Activated CD4-positive, alpha-beta T cell treated with anti-CD3 and anti-CD28 coated beads, Interleukin-2, amount 50 U/mL, for 1 hour (primary cell): ENCODE results near the gene S100A13.
"Not testable (repeated sequence)": the region's sequence is repeated elsewhere in the genome, so short reads cannot be mapped to it uniquely, and the experiment has no call there.

Source experiments
- DNase-seq: peaks from one replicate; pipeline ENCODE4 v3.0.0-alpha.2; 2020

S100A13 gene

DNA sequence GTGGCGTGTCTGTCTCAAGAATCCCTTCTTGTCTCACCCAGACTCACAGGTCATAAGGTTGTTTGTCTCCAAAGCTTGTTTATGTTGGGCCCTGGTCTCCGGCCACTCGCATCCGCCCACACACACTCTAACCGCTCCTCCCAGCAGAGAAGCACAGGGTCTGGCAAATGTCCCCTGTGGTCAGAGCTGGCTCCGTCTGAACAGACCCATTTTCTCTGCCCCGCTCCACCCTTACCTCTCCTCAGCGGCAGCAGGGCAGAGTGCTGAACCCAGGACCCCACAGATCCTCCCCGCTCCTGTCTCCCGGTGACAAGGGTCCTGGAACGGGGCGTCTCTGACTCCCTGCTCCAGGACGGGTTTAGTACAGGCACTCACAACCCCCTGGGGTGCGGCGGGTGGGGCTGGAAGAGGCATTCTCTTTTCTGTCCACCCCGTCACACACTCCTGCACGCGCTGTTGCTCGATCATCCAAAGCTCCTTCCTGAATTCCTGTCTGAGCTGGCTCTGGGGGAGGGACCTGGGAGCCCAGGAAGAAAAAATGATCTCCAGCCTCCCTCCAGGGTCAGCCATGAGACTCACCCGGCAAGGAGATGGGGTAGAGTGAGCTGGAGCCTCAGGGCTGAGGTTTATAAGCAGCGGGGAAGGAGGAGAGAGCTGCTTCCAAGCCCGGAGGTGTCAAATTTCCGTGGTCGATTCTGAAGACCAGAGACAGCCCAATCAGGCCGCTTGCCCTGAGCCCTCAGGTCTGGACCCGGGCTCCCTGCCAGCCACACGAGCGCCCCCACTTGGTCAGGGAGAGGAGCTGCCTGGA is at the start of gene S100A13:
S100A13 (minus strand) TSS at position 602 of the 811 bp plus-strand sequence. CDS start 1,033 bp downstream, outside the sequence.
- no peak for DNase-seq

DNA sequence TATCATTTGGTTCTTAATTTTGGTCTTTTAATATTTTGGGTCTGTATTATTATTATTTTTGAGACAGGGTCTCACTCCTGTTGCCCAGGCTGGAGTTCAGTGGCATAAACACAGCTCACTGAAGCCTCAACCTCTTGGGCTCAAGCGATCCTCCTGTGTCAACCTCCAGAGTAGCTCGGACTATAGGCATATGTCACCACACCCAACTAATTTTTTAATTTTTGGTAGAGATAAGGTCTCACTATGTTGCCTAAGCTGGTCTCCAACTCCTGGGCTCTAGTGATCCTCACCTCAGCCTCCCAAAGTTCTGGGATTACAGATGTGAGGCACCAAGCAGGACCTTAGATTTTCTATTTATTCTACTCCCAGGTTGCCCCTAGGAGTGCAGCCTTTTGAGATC is 46.2 kb upstream of the S100A13 start:
- no peak for DNase-seq

DNA sequence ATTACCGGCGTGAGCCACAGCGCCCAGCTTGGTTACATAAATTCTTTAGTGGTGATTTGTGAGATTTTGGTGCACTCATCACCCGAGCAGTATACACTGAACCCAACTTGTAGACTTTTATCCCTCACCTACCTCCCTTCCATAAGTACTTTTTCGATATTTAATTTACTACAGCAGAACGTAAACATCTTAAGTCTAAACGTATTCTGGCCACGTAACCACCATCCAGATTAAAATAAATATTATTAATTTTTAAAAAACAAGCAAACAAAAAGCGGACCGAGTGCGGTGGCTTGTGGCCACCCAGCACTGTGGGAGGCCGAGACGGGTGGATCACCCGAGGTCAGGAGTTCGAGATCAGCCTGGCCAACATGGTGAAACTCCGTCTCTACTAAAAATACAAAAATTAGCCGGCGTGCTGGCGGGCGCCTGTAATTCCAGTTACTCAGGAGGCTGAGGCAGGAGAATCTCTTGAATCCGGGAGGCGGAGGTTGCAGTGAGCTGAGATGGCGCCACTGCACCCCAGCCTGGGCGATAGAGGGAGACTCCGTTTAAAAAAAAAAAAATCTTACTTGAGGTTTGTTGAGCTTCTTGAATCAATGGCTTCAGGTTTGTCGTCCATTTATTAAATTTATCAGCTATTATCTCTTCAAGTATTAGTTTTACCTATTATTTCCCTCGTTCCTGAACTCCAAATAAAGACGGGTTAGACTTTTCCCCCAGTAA is 44.5 kb upstream of the S100A13 start:
- peak; percentile 39 for DNase-seq

DNA sequence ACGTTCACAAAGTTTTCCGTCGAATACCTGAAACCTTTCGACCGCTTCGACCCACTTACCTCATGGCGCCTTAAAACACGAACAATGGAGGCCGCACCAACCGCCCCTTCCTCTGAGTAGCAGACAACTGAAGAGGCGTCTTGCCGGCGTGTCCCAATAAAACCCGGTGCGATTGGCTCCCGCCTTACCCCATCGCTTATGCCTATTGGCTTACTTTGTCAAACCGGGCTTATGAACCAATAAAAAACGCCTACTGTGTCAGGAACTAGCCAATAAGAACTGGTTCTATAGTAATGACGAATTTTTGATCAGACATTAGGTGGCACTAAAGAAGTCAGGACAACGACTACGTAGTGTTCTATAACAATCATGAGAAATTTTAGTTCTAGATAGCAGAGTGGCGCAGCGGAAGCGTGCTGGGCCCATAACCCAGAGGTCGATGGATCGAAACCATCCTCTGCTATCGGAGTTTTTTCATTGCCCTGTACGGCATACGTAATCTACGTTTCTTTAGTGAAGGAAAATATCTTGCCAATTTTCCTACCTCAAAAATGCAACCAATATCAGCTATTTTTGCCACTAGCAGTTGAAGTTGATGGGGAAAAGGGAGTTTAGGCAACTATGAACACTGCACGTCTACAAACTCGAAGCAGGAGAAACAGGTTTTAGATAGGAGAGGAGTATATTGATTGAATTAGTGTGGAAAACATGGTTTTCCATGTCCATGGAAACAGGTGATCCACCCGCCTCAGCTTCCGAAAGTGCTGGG is 43.7 kb upstream of the S100A13 start, which contains the start of gene ILF2:
ILF2 (minus strand) TSS at position 135 of the 769 bp plus-strand sequence; CDS start at position 64, 71 bp downstream.
- DNase-seq = peak; percentile 98

DNA sequence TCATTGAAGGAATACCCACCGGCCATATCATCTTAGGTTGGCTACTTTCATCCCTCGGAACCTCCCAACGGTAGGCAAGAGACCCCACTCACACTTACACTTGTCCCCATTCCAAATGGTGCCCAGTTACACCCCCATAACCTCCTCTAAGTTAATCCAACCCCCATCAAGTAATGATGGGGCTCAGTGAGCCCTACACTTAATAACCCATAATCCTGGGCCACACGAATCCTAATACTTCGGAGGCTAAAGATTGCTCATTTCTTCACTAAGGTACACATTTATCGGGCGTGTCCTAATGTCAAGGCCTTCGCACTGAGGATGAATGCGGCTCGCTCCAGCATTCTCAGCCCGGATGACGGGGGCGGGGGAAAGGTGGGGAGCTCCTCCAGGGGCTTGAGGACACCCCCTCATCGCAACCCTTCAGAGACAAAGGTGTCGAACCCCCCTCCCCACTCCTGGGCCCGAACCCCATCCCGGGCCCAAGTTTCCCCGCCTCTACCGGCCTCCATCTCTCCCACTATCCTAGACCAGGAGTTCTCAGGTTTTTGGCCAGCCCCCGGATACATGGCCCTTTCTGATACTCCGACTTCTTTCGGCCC is 43.1 kb upstream of the S100A13 start:
- DNase-seq = no peak

DNA sequence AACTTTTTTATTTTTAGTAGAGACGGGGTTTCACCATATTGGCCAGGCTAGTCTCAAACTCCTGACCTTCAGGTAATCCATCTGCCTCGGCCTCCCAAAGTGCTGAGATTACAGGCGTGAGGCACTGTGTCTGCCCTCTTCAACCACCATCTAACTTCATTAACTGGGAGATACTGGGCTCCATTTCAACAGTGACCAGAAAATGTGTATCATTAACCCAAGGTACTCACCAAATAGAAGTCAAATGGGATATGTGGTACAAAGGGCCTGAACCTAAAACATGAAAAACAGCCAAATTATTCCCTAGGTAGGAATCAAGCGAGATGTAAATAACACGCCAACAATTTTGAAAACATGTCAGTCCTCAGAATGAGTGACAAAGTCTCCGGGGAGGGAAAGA is 42.3 kb upstream of the S100A13 start:
- DNase-seq = no peak

DNA sequence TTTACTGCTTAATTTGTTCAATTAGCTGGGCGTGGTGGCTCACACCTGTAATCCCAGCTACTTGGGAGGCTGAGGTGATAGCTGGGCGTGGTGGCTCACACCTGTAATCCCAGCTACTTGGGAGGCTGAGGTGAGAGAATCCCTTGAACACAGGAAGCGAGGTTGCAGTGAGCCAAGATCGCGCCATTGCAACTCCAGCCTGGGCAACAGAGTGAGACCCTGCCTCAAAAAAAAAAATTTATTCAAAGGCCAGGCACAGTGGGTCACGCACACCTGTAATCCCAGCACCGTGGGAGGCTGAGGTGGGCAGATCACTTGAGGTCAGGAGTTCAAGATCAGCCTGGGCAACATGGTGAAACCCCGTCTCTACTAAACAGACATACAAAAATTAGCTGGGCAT is 41.4 kb upstream of the S100A13 start:
- DNase-seq = not testable (repeated sequence)

DNA sequence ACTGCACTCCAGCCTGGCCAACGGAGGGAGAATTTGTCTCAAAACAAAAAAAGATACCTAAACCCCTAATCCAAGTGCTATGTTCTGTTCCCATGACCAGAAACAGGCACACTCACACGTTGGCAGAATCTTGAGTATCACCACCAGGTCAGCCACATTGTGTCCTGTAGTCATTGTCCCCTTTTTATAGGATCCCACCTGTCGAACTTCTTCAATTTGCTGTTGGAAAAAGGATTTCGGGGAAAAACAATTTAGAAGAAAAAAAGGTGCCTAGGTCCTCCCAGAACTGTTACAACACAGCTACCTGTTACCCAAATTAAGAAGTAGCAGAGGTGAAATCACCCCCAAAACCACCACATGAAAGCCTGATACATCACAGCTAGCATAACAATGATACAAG is 40.1 kb upstream of the S100A13 start:
- DNase-seq = no peak

DNA sequence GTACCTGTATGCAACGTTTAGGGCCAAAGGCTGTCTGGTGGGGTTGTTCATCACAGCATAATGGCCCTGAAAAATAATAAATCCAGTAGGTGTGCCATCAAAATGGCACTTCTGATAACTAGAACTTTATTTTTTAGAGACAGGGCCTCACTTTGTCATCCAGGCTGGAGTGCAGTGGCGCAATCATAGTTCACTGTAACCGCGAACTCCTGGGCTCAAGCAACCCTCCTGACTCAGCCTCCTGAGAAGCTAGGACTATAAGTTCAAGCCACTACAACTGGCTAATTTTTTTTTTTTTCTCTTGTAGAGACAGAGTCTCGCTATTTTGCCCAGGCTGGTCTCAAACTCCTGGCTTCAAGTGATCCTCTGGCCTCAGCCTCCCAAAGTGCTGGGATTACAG is 35.9 kb upstream of the S100A13 start:
- DNase-seq = no peak

DNA sequence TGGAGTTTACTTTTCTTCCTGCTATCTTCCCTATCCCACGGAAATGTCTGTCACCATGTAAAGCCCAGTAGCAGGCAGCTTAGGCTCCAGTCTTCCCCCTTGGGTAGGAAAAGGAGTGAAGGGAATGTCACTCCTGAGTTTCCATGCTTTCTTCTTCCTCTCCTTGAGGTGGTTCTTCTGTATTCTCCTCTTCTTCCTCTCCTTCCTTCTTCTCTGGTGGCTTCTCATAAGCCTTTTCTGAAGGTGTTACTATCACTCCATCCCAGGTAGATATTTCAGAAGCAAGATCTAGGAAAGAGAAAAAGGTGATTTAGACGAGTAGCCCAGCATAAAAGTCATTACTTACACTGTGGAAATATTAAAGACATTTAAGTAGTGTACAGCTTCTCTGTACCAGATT is 35.0 kb upstream of the S100A13 start:
- DNase-seq = no peak

DNA sequence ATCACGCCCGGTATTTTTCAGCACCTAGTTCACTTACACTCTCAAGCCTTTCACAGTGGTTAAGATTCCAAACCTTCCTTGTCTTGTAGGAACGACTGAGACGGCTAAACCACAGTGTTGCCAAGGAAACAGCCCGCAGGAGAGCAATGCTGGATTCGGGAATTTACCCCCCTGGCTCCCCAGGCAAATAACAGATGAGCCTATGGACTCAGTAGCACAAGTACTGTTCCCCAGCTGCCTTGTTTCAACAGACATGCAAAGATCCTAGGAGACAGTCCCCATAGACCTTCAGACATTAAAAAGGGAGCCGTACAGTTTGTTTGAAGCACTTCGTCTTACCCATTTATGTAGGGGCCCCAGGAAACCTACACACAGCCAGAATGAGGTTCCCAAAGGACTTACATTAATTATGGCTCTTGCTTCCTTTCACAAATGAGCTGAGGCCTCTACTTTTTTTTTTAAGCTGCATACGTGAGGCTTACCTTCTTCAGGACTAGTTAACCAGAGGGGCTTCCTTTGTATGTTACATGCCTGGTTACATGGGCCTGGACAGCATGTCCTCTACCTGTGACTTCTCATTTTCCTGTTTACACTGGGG is 33.9 kb upstream of the S100A13 start:
- DNase-seq = no peak

DNA sequence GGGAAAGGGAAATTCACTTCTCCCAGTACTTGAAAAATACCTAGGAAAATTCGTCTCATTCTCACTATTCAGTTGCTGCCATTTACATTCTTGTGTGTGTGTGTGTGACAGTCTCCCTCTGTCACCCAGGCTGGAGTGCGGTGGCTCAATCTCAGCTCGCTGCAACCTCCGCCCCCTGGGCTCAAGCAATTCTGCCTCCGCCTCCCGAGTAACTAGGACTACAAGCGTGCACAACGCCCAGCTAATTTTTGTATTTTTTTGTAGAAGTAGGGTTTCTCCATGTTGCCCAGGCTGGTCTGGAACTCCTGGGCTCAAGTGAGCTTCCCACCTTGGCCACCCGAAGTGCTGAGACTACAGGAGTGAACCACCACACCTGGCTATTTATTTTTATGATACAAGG is 32.4 kb upstream of the S100A13 start:
- DNase-seq = no peak

DNA sequence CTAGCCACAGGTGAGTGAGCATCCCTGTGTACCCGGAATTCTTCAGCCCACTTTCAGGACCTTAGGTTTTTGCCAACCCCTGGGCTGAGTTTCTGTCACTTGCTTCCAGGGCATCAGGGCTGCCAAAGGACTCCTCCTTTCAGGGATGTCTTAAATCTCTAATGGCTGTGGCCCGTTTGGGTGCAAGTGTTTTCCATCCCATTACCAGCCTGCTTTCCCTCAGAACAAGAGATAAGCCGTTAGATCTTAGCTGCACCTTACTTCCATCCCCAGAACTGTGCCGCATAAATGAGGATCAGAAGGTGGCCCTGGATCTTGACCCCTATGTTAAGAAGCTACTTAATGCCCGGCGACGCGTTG is 31.9 kb upstream of the S100A13 start:
- no peak for DNase-seq

DNA sequence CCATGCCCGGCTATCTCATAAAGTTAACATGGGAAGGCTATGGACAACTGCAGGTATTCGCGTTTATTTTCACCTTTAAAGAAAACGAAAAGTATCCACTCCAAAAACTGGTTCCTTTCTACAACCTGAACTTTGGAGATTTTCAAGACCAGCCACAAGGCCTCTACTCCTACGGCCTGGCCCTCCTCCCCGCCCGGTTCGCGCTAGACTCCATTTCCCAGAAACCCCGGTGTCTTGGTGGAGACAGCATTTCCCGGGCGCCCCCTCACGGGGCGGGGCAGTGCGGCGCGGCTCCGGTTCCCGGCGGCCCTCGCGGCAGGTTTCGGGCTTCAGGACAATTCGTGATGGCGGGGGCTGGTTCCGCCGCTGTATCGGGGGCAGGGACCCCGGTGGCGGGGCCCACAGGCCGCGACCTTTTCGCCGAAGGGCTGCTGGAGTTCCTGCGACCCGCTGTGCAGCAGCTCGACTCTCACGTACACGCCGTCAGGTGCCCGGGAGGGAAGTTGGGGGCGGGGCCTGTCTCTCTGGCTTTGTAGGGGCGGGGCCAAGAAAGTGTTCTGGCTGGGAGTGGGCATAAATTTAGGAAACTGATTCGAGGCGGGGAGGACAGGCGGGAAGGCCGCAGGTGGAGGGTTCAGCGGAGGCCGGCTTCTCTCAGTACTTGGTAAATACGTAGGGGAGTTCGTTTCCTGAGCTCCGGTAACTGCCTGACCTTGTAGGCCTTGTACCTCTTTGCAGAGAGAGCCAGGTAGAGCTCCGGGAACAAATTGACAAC is 31.3 kb upstream of the S100A13 start, which contains the start of gene SNAPIN:
SNAPIN (plus strand) TSS at position 304 of the 775 bp plus-strand sequence; CDS start at position 345, 41 bp downstream.
- peak; percentile 87 for DNase-seq

DNA sequence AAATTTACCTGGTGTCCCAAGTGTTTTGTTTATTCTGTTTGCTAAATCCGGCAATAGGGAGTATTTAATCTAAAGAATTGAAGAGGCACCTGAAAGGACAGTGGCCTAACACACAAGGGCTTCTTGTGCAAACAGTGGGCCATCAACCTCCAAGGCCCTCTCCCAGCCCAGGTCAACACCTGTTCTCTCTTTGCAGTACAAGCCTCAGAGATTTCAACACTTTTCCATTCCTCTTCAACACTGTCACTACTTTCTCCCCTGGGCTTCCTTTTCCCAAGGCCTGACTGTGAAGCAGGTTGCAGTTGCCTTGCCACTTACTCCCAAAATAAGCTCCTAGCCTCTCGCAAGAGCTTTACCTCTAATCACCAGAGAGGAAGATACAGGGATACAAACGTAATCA is 28.0 kb upstream of the S100A13 start:
- no peak for DNase-seq

DNA sequence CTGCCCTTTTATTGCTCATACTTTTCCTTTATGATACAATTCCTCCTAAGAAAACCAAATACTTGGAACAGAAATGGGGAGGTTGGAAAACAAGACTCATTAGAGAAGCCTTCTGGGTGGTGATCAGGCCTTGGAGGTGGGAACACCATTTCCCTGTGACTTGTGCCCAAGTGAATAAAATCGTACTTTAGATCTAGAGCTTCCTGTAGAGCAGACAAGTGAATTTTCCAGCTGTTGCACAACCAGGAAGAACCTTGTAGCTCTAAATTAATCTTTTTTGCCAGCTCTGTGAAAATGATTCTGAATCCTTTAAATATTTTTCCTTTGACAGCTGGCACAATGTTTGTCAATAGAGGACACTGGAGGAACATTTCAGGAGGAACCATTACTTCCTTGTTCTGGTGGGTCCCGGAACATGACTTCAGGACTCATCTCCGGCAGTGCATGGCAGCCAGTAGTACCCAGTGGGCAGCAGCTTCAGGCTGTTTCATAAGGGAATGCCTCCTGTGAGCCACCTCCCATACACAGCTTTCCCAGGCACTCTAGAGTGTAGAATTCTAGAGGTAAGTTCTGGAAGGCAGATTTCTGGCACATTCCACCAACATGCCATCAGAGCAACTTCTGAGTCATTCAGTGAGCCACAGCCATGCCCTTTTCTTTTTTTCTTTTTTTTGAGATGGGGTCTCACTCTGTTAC is 25.6 kb upstream of the S100A13 start:
- no peak for DNase-seq

DNA sequence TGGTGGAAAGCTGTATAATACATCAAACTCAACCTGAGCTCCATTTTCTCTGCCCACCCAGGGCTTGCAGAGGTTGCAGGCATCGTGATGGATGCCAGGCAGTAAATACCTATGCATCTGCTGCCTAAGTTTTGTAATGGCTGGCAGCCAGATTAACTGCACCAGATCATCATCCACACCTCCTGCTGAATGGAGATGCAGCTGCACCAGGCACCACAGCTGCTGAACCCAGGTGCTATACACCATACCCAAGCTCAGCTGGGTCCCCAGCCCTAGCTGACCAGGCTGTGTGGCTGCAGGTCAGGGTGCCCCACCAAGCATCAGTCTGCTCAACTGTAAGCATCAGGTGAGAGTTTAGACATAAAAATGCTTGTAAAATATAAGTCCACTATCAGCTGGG is 24.5 kb upstream of the S100A13 start:
- DNase-seq = no peak

DNA sequence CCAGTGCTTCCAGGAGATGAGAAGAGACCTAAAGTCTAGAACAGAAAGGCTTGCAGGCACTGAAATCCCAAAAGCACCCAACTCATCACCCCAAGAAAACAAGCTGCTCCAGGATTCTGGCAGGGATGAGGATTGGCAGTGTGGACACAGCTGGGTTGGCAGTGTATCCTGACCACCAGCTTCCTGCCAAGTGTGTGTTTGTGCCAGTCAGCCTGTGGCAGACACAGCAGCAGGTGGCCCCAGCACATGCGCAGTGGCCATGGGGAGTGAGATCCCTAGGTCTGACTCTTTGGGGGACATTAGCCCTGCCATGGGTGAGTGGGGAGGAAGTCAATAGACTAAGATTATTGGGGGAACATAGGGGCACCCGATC is 22.5 kb upstream of the S100A13 start:
- DNase-seq = no peak

DNA sequence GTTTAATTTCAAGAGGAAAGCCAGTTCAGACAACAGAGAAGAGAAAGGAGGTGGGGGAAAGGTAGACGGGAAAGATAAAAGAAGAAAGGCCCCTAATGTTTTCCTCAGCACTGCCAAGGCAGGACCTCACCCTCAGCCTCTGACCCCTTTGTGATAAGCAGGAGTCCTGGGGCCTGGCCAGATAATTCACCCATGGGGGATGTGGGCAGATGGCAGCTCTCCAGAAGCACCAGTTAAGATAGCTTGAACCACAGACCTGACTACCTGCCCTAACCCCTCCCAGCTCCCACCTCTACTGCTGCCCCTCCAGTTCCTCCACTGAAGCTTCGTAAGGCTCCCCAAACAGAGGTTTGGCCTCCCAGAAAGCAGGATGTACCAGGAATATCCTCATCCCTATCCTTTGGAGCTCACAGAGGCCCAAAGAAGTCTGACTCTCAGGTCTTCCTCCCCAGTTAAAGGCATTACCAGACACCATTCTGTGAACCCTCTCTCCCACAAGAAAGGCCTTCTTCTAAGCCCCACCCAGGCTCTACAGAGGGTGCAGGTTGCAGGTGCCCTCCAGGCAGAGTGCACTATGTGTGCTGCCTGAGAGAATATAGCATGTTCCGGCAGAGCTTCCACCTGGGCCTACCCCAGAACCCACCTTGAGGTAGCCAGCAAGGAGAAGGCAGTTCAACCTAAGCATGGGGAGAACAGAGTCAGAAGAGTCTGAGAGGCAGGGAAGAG is 22.0 kb upstream of the S100A13 start:
- DNase-seq = peak; percentile 24

DNA sequence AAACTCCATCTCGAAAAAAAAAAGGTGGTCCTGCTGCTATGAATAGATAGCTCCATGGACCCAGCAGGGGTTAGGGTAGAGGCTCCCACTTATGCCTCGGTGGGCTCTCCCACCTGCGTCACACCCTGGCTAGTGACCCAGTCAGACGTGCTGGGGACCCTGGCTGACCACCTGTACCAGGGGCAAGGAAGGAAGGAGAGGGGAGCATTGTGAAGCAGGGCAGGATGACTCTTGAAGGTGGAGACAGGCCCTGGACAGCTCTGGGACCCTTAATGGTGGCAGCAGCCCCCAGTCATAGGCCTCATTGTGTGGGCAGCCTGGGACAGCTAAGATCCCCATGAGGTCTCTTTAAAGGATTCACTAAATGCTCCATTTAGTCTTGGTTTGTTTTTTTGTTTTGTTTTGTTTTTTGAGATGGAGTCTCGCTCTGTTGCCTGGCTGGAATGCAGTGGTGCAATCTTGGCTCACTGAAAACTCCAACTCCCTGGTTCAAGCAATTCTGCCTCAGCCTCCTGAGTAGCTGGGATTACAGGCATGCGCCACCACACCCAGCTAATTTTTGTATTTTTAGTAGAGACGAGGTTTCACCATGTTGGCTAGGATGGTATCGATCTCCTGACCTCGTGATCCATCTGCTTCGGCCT is 20.8 kb upstream of the S100A13 start:
- DNase-seq = no peak
